ENCODE results near the gene THBS1.

The THBS1 gene

GRCh38 chr15:39631357-39631756 lies 50.5 kb downstream of the THBS1 start:
- no peak for DNase-seq (ENCODE audit: low read depth)

GRCh38 chr15:39638041-39638440 lies 57.2 kb downstream of the THBS1 start:
- DNase-seq (ENCODE audit: low read depth): no peak

- DNase-seq (ENCODE audit: low read depth): no peak
These were observed 58.2 kb downstream of the THBS1 start for GRCh38 chr15:39639037-39639436.

- DNase-seq (ENCODE audit: low read depth): no peak
These were observed 59.8 kb downstream of the THBS1 start for GRCh38 chr15:39640665-39641064.

- DNase-seq (ENCODE audit: low read depth): peak; percentile 47
These were observed 60.5 kb downstream of the THBS1 start for GRCh38 chr15:39641191-39641889.

- DNase-seq (ENCODE audit: low read depth): no peak
These were observed 61.2 kb downstream of the THBS1 start for GRCh38 chr15:39642011-39642640.

- no peak for DNase-seq (ENCODE audit: low read depth)
These were observed 62.8 kb downstream of the THBS1 start for GRCh38 chr15:39643727-39644126.

GRCh38 chr15:39644136-39644535 lies 63.3 kb downstream of the THBS1 start:
- no peak for DNase-seq (ENCODE audit: low read depth)

GRCh38 chr15:39645138-39645975 lies 64.5 kb downstream of the THBS1 start:
- no peak for DNase-seq (ENCODE audit: low read depth)

- no peak for DNase-seq (ENCODE audit: low read depth)
These were observed 65.0 kb downstream of the THBS1 start for GRCh38 chr15:39645976-39646257.

- DNase-seq (ENCODE audit: low read depth): no peak
These were observed 65.5 kb downstream of the THBS1 start for GRCh38 chr15:39646425-39646824.

All from T-helper 22 cell (primary cell).